ENCODE data around the gene HMGN3.
"Not testable (repeated sequence)": the region's sequence is repeated elsewhere in the genome, so short reads cannot be mapped to it uniquely, and the experiment has no call there.

DNA sequence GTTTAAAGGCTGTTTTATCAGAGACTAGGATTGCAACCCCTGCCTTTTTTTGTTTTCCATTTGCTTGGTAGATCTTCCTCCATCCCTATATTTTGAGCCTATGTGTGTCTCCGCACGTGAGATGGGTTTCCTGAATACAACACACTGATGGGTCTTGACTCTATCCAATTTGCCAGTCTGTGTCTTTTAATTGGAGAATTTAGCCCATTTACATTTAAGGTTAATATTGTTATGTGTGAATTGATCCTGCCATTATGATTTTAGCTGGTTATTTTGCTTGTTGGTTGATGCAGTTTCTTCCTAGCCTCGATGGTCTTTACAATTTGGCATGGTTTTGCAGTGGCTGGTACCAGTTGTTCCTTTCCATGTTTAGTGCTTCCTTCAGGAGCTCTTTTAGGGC is 20.6 kb upstream of the HMGN3 start:
- TF ChIP-seq POLR2A (IDR thresholded peaks at IDR 0.05): not testable (repeated sequence)
- TF ChIP-seq, protein P1, sequence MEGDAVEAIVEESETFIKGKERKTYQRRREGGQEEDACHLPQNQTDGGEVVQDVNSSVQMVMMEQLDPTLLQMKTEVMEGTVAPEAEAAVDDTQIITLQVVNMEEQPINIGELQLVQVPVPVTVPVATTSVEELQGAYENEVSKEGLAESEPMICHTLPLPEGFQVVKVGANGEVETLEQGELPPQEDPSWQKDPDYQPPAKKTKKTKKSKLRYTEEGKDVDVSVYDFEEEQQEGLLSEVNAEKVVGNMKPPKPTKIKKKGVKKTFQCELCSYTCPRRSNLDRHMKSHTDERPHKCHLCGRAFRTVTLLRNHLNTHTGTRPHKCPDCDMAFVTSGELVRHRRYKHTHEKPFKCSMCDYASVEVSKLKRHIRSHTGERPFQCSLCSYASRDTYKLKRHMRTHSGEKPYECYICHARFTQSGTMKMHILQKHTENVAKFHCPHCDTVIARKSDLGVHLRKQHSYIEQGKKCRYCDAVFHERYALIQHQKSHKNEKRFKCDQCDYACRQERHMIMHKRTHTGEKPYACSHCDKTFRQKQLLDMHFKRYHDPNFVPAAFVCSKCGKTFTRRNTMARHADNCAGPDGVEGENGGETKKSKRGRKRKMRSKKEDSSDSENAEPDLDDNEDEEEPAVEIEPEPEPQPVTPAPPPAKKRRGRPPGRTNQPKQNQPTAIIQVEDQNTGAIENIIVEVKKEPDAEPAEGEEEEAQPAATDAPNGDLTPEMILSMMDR (IDR thresholded peaks at IDR 0.05): not testable (repeated sequence)

Measured in upper lobe of left lung (tissue), 4 donors.